GM19035 (cell line): Measurements from ENCODE around the gene PPM1L.
"Not testable (repeated sequence)": the region's sequence is repeated elsewhere in the genome, so short reads cannot be mapped to it uniquely, and the experiment has no call there.

ENCODE experiments used
- ATAC-seq: cut with Tn5 transposase; IDR thresholded peaks from one replicate; pipeline ENCODE4 v1.9.1; 2021; ENCODE audit not compliant: unreplicated experiment

Gene PPM1L

GRCh38 chr3:160973067-160973809, 217.2 kb downstream of the PPM1L start:
- ATAC-seq, result no peak

- no peak for ATAC-seq
Measured at GRCh38 chr3:160977773-160978172, 221.7 kb downstream of the PPM1L start.

- ATAC-seq, result no peak
Measured at GRCh38 chr3:160980740-160981139, 224.7 kb downstream of the PPM1L start.

GRCh38 chr3:160981217-160981938, 225.3 kb downstream of the PPM1L start:
- peak; percentile 77 for ATAC-seq

- no peak for ATAC-seq
Measured at GRCh38 chr3:160982491-160982890, 226.5 kb downstream of the PPM1L start.

GRCh38 chr3:160983900-160984299, 227.9 kb downstream of the PPM1L start:
- not testable (repeated sequence) for ATAC-seq

GRCh38 chr3:160986069-160986468, 230.0 kb downstream of the PPM1L start:
- ATAC-seq, result no peak

- no peak for ATAC-seq
Measured at GRCh38 chr3:160987982-160988964, 232.2 kb downstream of the PPM1L start.

- no peak for ATAC-seq
Measured at GRCh38 chr3:160990446-160990845, 234.4 kb downstream of the PPM1L start.

- no peak for ATAC-seq
Measured at GRCh38 chr3:160992712-160993111, 236.7 kb downstream of the PPM1L start.

- ATAC-seq, result no peak
Measured at GRCh38 chr3:160996811-160997210, 240.8 kb downstream of the PPM1L start.

GRCh38 chr3:160998581-160998980, 242.6 kb downstream of the PPM1L start:
- no peak for ATAC-seq

GRCh38 chr3:160999274-160999673, 243.2 kb downstream of the PPM1L start:
- no peak for ATAC-seq

- no peak for ATAC-seq
Measured at GRCh38 chr3:161008086-161008485, 252.1 kb downstream of the PPM1L start.

GRCh38 chr3:161010151-161010550, 254.1 kb downstream of the PPM1L start:
- not testable (repeated sequence) for ATAC-seq

- ATAC-seq, result no peak
Measured at GRCh38 chr3:161014843-161015749, 259.1 kb downstream of the PPM1L start.

- no peak for ATAC-seq
Measured at GRCh38 chr3:161016417-161017313, 260.6 kb downstream of the PPM1L start.

GRCh38 chr3:161017971-161018370, 261.9 kb downstream of the PPM1L start:
- ATAC-seq, result no peak

GRCh38 chr3:161020256-161020655, 264.2 kb downstream of the PPM1L start:
- no peak for ATAC-seq
